ENCODE data around the gene MTMR3.

The MTMR3 gene

DNA sequence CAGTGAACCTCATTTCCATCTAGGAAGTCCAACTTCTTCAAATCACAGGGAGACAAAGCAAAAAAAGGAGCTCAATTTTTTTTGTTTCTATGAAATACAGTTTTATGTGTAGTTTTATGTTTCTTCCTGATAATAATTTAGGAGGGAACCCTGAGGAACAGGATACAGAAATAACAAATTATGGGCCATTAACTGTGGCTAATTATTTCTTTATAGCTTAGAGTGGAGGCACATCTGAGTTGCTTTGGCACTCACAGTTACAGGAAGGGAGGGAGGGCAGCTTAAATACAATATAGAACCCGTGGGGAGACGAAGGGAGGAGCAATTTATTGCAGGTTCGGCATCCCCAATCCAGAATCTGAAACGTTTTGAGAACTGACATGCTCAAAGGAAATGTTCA, 160.2 kb downstream of the MTMR3 start:
- Histone ChIP-seq H3K36me3 (ENCODE audit: control insufficient read depth in 1 of 2, insufficient read depth in 2 of 2, low read length in 2 of 2) (no peaks in the 10 kb centered on the region), H3K4me3 (ENCODE audit: low read depth in 1 of 2, low read length in 2 of 2) (no peak overlapping the region), H3K27ac (ENCODE audit: low read length) (no peak overlapping the region), H3K4me1 (ENCODE audit: control insufficient read depth in 1 of 2, insufficient read depth in 2 of 2, low read length in 2 of 2) (peaks cover 0 to 11% of the 10 kb centered on the region in 2 donors), H3K27me3 (ENCODE audit: low read depth, low read length) (no peaks in the 10 kb centered on the region), H3K9me3 (ENCODE audit: control insufficient read depth in 1 of 2, low read length in 2 of 2) (no peaks in the 10 kb centered on the region)

DNA sequence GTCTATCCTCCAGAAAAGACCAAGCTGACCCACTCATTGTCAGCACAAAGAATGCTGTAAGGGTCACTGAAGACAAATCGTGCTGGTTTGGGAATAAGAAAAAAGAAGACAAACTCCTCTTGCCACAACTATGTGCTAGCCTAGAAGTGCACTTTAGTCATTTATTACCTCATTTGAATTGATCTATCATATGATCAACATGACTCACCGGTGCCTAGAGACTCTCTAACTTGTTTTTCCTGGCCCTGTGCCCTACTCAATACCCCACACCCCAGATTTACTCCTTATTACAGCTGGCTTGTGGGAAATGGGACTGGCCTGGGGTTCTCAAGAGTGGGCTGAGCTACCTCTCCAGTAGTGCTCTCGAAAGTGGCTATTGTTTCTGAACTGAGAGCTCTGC, 161.4 kb downstream of the MTMR3 start:
- Histone ChIP-seq H3K27ac (ENCODE audit: low read length) (peak overlapping the region; percentile 62), H3K4me1 (ENCODE audit: control insufficient read depth in 1 of 2, insufficient read depth in 2 of 2, low read length in 2 of 2) (peaks cover 0 to 11% of the 10 kb centered on the region in 2 donors), H3K4me3 (ENCODE audit: low read depth in 1 of 2, low read length in 2 of 2) (no peak overlapping the region), H3K27me3 (ENCODE audit: low read depth, low read length) (no peaks in the 10 kb centered on the region), H3K9me3 (ENCODE audit: control insufficient read depth in 1 of 2, low read length in 2 of 2) (no peaks in the 10 kb centered on the region), H3K36me3 (ENCODE audit: control insufficient read depth in 1 of 2, insufficient read depth in 2 of 2, low read length in 2 of 2) (no peaks in the 10 kb centered on the region)

DNA sequence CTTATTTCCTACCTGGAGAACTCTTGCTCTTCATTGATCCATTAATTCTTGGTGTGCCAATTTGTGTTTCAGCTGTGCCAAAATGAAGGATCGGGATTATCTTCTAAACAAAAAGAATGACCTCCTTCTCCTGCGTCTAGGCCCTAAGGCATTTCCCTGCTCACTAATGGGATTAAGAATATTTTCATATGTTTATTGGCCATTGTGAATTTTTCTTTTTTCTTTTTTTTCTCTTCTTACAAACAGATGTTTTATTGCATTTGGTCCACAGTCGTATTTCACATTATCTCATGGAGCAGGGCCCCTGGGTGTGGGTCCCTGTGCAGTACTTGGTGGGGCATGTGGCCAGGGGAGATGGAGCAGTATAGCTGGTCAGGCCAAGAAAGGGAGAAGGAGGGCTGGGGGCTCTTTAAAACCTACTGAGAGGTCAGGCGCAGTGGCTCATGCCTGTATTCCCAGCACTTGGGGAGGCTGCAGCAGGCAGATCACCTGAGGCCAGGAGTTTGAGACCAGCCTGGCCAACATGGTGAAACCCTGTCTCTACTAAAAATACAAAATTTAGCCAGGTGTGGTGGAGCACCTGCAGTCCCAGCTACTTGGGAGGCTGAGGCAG, 162.0 kb downstream of the MTMR3 start:
- Histone ChIP-seq H3K4me1 (ENCODE audit: control insufficient read depth in 1 of 2, insufficient read depth in 2 of 2, low read length in 2 of 2) (peaks cover 0 to 11% of the 10 kb centered on the region in 2 donors), H3K27ac (ENCODE audit: low read length) (peak overlapping the region; percentile 62)

DNA sequence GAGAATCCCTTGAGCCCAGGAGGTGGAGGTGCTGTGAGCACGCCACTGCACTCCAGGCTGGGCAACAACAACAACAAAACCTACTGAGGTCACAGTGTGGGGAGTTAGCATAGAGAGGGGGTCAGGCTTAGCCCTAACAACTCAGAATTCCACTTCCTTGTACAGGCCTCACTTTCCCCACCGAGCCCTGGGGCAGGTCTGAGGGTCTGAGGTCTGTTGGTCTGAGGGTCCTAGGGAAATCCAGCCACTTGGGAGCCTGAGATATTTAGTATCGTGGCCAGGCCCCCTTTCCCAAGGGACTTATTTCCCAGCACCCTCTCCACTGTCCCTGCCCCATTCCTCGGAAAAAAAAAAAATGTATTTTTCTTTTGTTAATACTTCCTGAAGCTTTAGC, 162.5 kb downstream of the MTMR3 start:
- Histone ChIP-seq H3K27me3 (ENCODE audit: low read depth, low read length) (no peaks in the 10 kb centered on the region), H3K4me1 (ENCODE audit: control insufficient read depth in 1 of 2, insufficient read depth in 2 of 2, low read length in 2 of 2) (peaks cover 0 to 11% of the 10 kb centered on the region in 2 donors), H3K27ac (ENCODE audit: low read length) (no peak overlapping the region), H3K4me3 (ENCODE audit: low read depth in 1 of 2, low read length in 2 of 2) (no peak overlapping the region), H3K9me3 (ENCODE audit: control insufficient read depth in 1 of 2, low read length in 2 of 2) (no peaks in the 10 kb centered on the region), H3K36me3 (ENCODE audit: control insufficient read depth in 1 of 2, insufficient read depth in 2 of 2, low read length in 2 of 2) (no peaks in the 10 kb centered on the region)

More for the DNA sequence above, 162.0 kb downstream of the MTMR3 start:
- Histone ChIP-seq H3K36me3 (ENCODE audit: control insufficient read depth in 1 of 2, insufficient read depth in 2 of 2, low read length in 2 of 2) (no peaks in the 10 kb centered on the region), H3K9me3 (ENCODE audit: control insufficient read depth in 1 of 2, low read length in 2 of 2) (no peaks in the 10 kb centered on the region), H3K27me3 (ENCODE audit: low read depth, low read length) (no peaks in the 10 kb centered on the region), H3K4me3 (ENCODE audit: low read depth in 1 of 2, low read length in 2 of 2) (no peak overlapping the region)

DNA sequence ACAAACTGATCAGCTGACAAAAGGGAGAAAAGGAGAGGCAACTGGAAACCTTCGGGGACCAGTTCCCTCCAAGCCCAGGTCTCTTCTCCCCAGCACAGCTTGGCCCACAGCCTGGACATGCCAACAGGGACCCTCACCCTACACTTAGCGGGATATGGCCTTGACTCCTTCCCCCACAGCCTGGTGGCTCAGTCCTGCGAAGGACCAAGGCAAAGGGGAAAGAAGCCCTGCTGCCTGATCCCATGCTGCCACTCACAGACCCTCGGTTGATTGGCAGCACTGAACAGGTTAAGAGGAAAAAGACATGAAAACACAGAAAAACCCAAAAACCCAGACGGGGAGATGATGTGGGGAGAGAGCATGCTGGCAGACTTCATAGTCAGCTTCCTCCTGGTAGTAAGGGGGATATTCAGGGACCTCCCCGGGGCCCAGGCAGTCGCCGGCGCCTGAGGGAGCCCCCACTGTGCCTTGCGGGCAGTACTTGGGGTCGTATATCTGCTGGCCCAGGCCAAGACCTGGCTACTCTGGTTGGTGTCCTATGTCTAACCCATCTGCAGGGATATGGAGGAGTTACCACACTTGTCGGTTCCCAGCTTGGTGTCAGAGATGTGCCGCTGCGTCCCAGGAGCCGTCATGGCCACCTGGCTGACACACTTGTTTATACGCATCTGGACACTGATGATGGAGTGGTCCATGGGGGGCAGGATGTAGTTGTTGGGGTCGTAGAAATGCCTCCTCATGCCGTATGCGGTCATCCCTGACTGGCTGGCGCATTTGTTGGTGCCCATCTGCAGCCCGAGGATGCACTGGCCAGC, 163.1 kb downstream of the MTMR3 start:
- Histone ChIP-seq H3K4me3 (ENCODE audit: low read depth in 1 of 2, low read length in 2 of 2) (no peak overlapping the region), H3K27ac (ENCODE audit: low read length) (no peak overlapping the region), H3K27me3 (ENCODE audit: low read depth, low read length) (no peaks in the 10 kb centered on the region), H3K4me1 (ENCODE audit: control insufficient read depth in 1 of 2, insufficient read depth in 2 of 2, low read length in 2 of 2) (peaks cover 0 to 11% of the 10 kb centered on the region in 2 donors), H3K9me3 (ENCODE audit: control insufficient read depth in 1 of 2, low read length in 2 of 2) (no peaks in the 10 kb centered on the region), H3K36me3 (ENCODE audit: control insufficient read depth in 1 of 2, insufficient read depth in 2 of 2, low read length in 2 of 2) (no peaks in the 10 kb centered on the region)

DNA sequence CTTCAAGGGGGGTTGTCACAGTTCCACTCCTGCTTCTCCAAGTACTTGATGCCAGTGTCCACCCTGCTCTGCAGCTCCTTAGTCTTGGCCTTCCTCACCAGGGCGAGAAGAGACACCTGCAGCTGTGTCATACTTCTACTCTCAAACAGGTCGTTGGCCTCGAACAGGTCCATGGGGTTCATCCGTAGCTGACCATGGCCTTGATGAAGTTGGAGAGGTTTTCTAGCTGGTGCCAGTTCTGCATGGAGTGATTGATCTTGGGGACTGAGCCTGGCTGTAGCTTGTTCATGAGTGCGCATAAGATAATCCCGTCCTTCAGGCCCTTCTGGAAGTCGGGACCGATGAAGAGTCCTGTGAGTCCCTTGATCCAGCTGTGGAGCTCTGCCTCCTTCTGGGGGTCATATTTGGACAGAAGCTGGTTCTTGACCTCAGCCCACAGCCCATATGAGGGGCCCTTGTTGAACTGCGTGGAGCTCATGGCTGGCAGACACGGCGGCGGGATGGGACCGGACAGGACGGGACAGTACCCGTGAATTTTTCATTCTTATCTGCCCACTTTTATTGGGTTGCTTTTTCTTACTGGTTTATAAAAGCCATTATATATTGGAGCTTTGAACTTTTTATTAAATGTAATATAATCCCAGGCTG, 163.9 kb downstream of the MTMR3 start:
- Histone ChIP-seq H3K4me1 (ENCODE audit: control insufficient read depth in 1 of 2, insufficient read depth in 2 of 2, low read length in 2 of 2) (peaks cover 0 to 11% of the 10 kb centered on the region in 2 donors), H3K9me3 (ENCODE audit: control insufficient read depth in 1 of 2, low read length in 2 of 2) (no peaks in the 10 kb centered on the region), H3K27me3 (ENCODE audit: low read depth, low read length) (no peaks in the 10 kb centered on the region), H3K36me3 (ENCODE audit: control insufficient read depth in 1 of 2, insufficient read depth in 2 of 2, low read length in 2 of 2) (no peaks in the 10 kb centered on the region), H3K27ac (ENCODE audit: low read length) (no peak overlapping the region), H3K4me3 (ENCODE audit: low read depth in 1 of 2, low read length in 2 of 2) (no peak overlapping the region)

DNA sequence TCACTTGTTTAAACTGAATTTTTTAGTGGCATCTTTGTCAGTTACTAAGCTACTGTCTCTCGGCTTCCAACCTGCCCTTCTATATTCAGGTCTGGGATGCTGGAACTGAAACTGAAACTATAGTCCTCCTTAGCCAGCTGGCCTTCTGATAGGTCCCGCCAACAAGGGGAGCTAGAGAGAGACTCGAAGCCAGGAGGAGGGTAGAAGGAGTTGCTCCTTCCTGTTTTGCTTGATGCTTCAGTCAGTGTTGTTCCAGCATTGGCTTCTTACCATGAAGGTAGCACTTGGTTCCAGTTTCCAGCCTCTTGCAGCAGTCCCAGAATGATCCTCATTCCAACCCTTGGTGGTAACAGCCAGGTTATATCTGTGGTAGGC, 164.4 kb downstream of the MTMR3 start:
- no peaks in the 10 kb centered on the region for H3K36me3 ChIP-seq (ENCODE audit: control insufficient read depth in 1 of 2, insufficient read depth in 2 of 2, low read length in 2 of 2)
- H3K27ac ChIP-seq (ENCODE audit: low read length): no peak overlapping the region
- no peaks in the 10 kb centered on the region for H3K27me3 ChIP-seq (ENCODE audit: low read depth, low read length)
- H3K4me1 ChIP-seq (ENCODE audit: control insufficient read depth in 1 of 2, insufficient read depth in 2 of 2, low read length in 2 of 2): peaks cover 0 to 11% of the 10 kb centered on the region in 2 donors
- H3K4me3 ChIP-seq (ENCODE audit: low read depth in 1 of 2, low read length in 2 of 2): no peak overlapping the region
- H3K9me3 ChIP-seq (ENCODE audit: control insufficient read depth in 1 of 2, low read length in 2 of 2): no peaks in the 10 kb centered on the region

DNA sequence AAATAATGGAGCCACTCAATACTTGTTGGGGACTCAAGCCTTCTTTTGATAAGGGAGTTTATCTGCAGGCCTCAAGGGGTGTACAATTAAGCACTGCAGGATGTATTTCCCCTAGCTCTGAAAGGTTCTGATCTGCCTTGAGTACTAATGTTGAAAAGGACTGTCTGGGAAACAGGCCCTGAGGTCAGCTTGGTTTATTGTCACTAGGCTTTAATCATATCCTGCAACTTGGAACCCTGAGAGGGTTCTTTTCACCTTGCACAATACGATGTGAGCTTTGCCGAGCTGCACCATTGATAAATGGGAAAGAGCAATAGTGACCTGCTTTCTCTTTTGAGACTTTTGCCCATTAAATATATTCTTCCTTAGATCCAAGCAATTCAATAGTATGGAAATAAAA, 165.7 kb downstream of the MTMR3 start:
- H3K4me3 ChIP-seq (ENCODE audit: low read depth in 1 of 2, low read length in 2 of 2): no peak overlapping the region
- no peaks in the 10 kb centered on the region for H3K36me3 ChIP-seq (ENCODE audit: control insufficient read depth in 1 of 2, insufficient read depth in 2 of 2, low read length in 2 of 2)
- H3K9me3 ChIP-seq (ENCODE audit: control insufficient read depth in 1 of 2, low read length in 2 of 2): no peaks in the 10 kb centered on the region
- no peaks in the 10 kb centered on the region for H3K27me3 ChIP-seq (ENCODE audit: low read depth, low read length)
- H3K27ac ChIP-seq (ENCODE audit: low read length): no peak overlapping the region
- H3K4me1 ChIP-seq (ENCODE audit: control insufficient read depth in 1 of 2, insufficient read depth in 2 of 2, low read length in 2 of 2): peaks cover 0 to 8% of the 10 kb centered on the region in 2 donors

DNA sequence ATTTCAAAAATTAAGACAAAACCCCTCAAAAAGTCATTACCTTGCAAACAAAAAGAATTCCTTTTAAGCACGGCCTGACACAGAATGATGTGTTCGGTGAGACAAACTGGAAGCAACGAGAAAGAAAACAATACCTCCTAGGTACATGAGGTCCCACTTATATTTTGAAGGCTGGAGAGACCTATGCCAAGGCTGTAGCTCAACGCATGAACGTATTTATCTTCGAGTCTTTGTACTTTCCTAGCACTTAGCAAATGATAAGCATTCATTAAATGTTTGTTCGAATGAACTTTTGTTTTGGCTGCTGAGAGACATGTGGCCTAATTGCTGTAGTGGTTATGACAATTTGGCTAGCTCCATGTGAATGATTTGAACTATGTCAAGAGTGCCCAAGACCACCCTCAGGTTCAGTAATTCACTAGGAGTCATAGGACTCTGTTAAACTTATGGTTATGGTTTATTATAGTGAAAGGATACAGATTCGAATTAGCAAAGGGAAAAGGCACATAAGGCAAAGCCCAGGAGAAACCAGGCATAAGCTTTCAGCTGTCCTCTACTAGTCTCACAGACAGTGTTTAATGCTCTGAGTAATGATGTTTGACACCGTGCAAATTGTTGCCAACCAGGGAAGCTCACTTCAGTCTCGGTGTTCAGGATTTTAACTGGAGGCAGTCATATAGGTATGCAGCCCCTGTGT, 171.2 kb downstream of the MTMR3 start:
- H3K4me1 ChIP-seq (ENCODE audit: control insufficient read depth in 1 of 2, insufficient read depth in 2 of 2, low read length in 2 of 2): no peaks in the 10 kb centered on the region
- H3K4me3 ChIP-seq (ENCODE audit: low read depth in 1 of 2, low read length in 2 of 2): no peak overlapping the region
- no peaks in the 10 kb centered on the region for H3K27me3 ChIP-seq (ENCODE audit: low read depth, low read length)
- H3K36me3 ChIP-seq (ENCODE audit: control insufficient read depth in 1 of 2, insufficient read depth in 2 of 2, low read length in 2 of 2): no peaks in the 10 kb centered on the region
- peaks cover 0 to 7% of the 10 kb centered on the region in 2 donors for H3K9me3 ChIP-seq (ENCODE audit: control insufficient read depth in 1 of 2, low read length in 2 of 2)
- no peak overlapping the region for H3K27ac ChIP-seq (ENCODE audit: low read length)

DNA sequence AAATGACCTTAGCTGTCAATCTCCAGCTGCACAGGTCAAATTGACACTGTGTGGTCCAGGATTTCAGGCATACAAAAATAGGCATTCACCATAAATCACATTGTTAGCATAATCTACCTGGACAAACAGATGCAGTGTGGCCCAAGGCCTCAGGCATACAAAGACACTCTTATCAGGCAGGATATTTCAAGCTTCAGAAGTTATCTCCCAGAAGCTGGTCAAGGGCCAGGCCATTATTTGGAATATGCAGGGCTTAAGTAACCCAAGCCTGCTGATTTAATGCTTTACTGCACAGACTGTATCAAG, 171.7 kb downstream of the MTMR3 start:
- Histone ChIP-seq H3K36me3 (ENCODE audit: control insufficient read depth in 1 of 2, insufficient read depth in 2 of 2, low read length in 2 of 2) (no peaks in the 10 kb centered on the region), H3K4me1 (ENCODE audit: control insufficient read depth in 1 of 2, insufficient read depth in 2 of 2, low read length in 2 of 2) (no peaks in the 10 kb centered on the region), H3K4me3 (ENCODE audit: low read depth in 1 of 2, low read length in 2 of 2) (no peak overlapping the region), H3K9me3 (ENCODE audit: control insufficient read depth in 1 of 2, low read length in 2 of 2) (peaks cover 0 to 7% of the 10 kb centered on the region in 2 donors), H3K27ac (ENCODE audit: low read length) (no peak overlapping the region), H3K27me3 (ENCODE audit: low read depth, low read length) (no peaks in the 10 kb centered on the region)

DNA sequence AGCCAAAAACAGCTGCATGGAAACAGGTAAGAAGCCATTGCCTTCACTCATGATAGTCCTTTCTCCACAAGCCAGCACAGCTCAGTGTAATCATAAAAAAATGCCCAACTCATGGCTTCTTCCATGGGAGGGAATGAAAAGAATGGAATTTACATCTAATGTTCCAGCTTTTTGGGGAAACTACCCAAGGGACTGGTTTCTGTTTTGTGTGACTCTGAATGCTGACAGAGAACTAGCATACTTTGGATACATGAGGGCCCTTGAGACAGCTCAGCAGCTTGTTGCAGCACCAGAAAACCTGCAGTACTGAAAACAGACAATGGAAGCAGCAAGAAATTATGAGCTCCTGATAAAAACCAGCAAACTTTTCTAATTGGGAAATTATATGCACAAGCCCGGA, 173.0 kb downstream of the MTMR3 start:
- no peak overlapping the region for H3K4me3 ChIP-seq (ENCODE audit: low read depth in 1 of 2, low read length in 2 of 2)
- no peaks in the 10 kb centered on the region for H3K4me1 ChIP-seq (ENCODE audit: control insufficient read depth in 1 of 2, insufficient read depth in 2 of 2, low read length in 2 of 2)
- H3K27me3 ChIP-seq (ENCODE audit: low read depth, low read length): no peaks in the 10 kb centered on the region
- H3K27ac ChIP-seq (ENCODE audit: low read length): no peak overlapping the region
- H3K9me3 ChIP-seq (ENCODE audit: control insufficient read depth in 1 of 2, low read length in 2 of 2): peaks cover 0 to 7% of the 10 kb centered on the region in 2 donors
- H3K36me3 ChIP-seq (ENCODE audit: control insufficient read depth in 1 of 2, insufficient read depth in 2 of 2, low read length in 2 of 2): no peaks in the 10 kb centered on the region
